Stomach (tissue), 9 donors: ENCODE results near the gene CNTNAP4. TPM values are rescaled to one million over a fixed set of nuclear protein-coding genes. Genes with fewer than 3 reads are reported as not detected.

Experiments used
- DNase-seq, 2 donors: peaks; one replicate each; pipeline versions ENCODE4 v3.0.0 to v3.0.0-alpha.2; 2013 to 2019
- H3K27ac ChIP-seq, 5 donors: fragments of 200-600 bp in 4 of 5; sonication (generic) in 4 of 5; one replicate each; pipeline ENCODE4 v1.5.1; 2013 to 2019; ENCODE audit warnings: mild to moderate bottlenecking in 1 of 5, moderate library complexity in 1 of 5
- H3K27me3 ChIP-seq, 3 donors: fragments of 200-600 bp; sonication (generic); one replicate each; pipeline ENCODE4 v1.5.1; 2017 to 2019; ENCODE audit warnings: mixed run types in 1 of 3
- H3K36me3 ChIP-seq, 4 donors: fragments of 200-600 bp; sonication (generic); 1 replicate in 3 of 4; 2 replicates in 1 of 4; pipeline ENCODE4 v1.5.1; 2016 to 2019
- H3K4me1 ChIP-seq, 4 donors: fragments of 200-600 bp; sonication (generic); one replicate each; pipeline ENCODE4 v1.5.1; 2016 to 2019
- H3K4me3 ChIP-seq, 4 donors: fragments of 200-600 bp; sonication (generic) in 3 of 4; one replicate each; pipeline ENCODE4 v1.5.1; 2016 to 2019; ENCODE audit warnings: mild to moderate bottlenecking in 1 of 4
- H3K9me3 ChIP-seq, 4 donors: fragments of 200-600 bp; sonication (generic); one replicate each; pipeline ENCODE4 v1.5.1; 2016 to 2019
- EP300 ChIP-seq: sonication (generic); formaldehyde crosslinking; IDR thresholded peaks from one replicate; pipeline ENCODE4 v1.6.1; 2017; ENCODE audit warnings: antibody characterized with exemption
- POLR2A ChIP-seq, 4 donors: fragments of 450-650 bp; IDR thresholded peaks; one replicate each; pipeline ENCODE4 v1.6.1; 2016; ENCODE audit warnings: antibody characterized with exemption in 4 of 4, control low read depth in 2 of 4, mild to moderate bottlenecking in 1 of 4, moderate library complexity in 1 of 4
- POLR2AphosphoS5 ChIP-seq, 3 donors: sonication (generic); formaldehyde crosslinking; IDR thresholded peaks; one replicate each; pipeline ENCODE4 v1.6.1; 2016; ENCODE audit warnings: antibody characterized with exemption in 3 of 3
- WGBS, 5 donors: extraction: QIAGEN DNeasy Blood & Tissue Kit in 3 of 5; methylation state at CpG; one replicate each; pipeline versions ENCODE4 v1.1.5 to v1.1.7; 2013 to 2018; 5-methylcytosine and 5-hydroxymethylcytosine counted together
- intact Hi-C: fragments of 100-400 bp; cut with DNase I; formaldehyde crosslinking; loops from one replicate; pipeline ENCODE4 v1.15.1; 2023; ENCODE audit warnings: low total_unique reads
- polyA plus RNA-seq, 3 donors: library from polyadenylated mRNA; stranded (reverse); fragments of 200-250 nt; gene quantifications; one replicate each; pipeline ENCODE4 v1.2.3, GENCODE V29; 2013
- total RNA-seq, 5 donors: library from RNA; depleted of rRNA; stranded (reverse); fragments of >200 nt; gene quantifications; one replicate each; pipeline versions ENCODE4 v1.1.0 to v1.2.3, GENCODE V29; 2014 to 2016
- TF ChIP-seq, protein P1 (sequence below), 7 experiments: fragments of 450-650 bp in 4 of 7; fragments of 200-600 bp in 3 of 7; sonication (generic) in 3 of 7; IDR thresholded peaks; one replicate each; pipeline ENCODE4 v1.5.1; 2016 to 2019; ENCODE audit warnings: antibody characterized with exemption in 7 of 7, control low read depth in 2 of 7, mild to moderate bottlenecking in 1 of 7
- donor health status: healthy with polysubstance abuse.
- donor health status: Bipolar disorder and iron deficiency.
- donor health status: healthy.

The CNTNAP4 gene
- total and polyA plus RNA-seq, 8 donors = 1.3 TPM; not detected in 7

DNA sequence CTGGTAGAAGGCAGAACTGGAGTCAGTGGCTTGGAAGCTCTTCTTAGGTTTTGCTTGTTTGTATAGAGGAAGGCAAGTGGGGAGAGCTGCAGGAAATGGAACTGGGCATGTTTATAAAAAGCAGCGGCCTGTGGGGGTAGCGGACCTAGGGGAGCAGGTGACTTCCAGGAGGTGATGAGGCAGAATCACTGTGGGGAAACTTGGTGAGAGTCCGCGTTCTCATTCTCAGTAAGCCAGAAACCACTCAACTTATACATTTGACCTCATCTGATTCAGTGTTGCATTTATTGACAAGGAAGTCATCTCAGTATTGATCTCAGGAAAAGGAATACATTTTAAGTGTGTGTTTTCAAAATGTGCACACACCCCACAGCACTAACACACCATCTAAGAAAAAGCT, 299.8 kb downstream of the CNTNAP4 start:
- intact Hi-C loops = no loop called here
- Histone ChIP-seq H3K27me3 (no peaks in the 10 kb centered on the region), H3K27ac (no peak overlapping the region), H3K4me3 (no peak overlapping the region), H3K36me3 (no peaks in the 10 kb centered on the region), H3K4me1 (no peaks in the 10 kb centered on the region), H3K9me3 (no peaks in the 10 kb centered on the region)
- no peak for TF ChIP-seq POLR2AphosphoS5 (IDR thresholded peaks at IDR 0.05)
- no peak for TF ChIP-seq EP300
- TF ChIP-seq, protein P1, sequence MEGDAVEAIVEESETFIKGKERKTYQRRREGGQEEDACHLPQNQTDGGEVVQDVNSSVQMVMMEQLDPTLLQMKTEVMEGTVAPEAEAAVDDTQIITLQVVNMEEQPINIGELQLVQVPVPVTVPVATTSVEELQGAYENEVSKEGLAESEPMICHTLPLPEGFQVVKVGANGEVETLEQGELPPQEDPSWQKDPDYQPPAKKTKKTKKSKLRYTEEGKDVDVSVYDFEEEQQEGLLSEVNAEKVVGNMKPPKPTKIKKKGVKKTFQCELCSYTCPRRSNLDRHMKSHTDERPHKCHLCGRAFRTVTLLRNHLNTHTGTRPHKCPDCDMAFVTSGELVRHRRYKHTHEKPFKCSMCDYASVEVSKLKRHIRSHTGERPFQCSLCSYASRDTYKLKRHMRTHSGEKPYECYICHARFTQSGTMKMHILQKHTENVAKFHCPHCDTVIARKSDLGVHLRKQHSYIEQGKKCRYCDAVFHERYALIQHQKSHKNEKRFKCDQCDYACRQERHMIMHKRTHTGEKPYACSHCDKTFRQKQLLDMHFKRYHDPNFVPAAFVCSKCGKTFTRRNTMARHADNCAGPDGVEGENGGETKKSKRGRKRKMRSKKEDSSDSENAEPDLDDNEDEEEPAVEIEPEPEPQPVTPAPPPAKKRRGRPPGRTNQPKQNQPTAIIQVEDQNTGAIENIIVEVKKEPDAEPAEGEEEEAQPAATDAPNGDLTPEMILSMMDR (IDR thresholded peaks at IDR 0.05) = no peak
- no peak for TF ChIP-seq POLR2A (IDR thresholded peaks at IDR 0.05)
- DNase-seq = no peak
- WGBS, 5 donors = 51 to 71% (median 67%) methylated on average over 4 of the region's 4 CpGs

GRCh38 chr16:76579277-76579922, 302.2 kb downstream of the CNTNAP4 start:
- H3K27me3 ChIP-seq = no peaks in the 10 kb centered on the region
- no peak for TF ChIP-seq POLR2AphosphoS5 (IDR thresholded peaks at IDR 0.05)
- no peak for TF ChIP-seq POLR2A (IDR thresholded peaks at IDR 0.05)
- no peak for TF ChIP-seq EP300
- TF ChIP-seq, protein P1 (IDR thresholded peaks at IDR 0.05) = no peak
- intact Hi-C loops = no loop called here
- WGBS, 5 donors = 77 to 87% (median 84%) methylated on average over 9 of the region's 9 CpGs
- H3K4me1 ChIP-seq = no peaks in the 10 kb centered on the region
- no peak overlapping the region for H3K4me3 ChIP-seq
- no peaks in the 10 kb centered on the region for H3K9me3 ChIP-seq
- no peaks in the 10 kb centered on the region for H3K36me3 ChIP-seq
- no peak for DNase-seq
- H3K27ac ChIP-seq = no peak overlapping the region

- TF ChIP-seq, protein P1 (IDR thresholded peaks at IDR 0.05) = no peak
- TF ChIP-seq POLR2AphosphoS5 (IDR thresholded peaks at IDR 0.05) (no peak), EP300 (no peak), POLR2A (IDR thresholded peaks at IDR 0.05) (no peak)
- Histone ChIP-seq H3K4me3 (no peak overlapping the region), H3K4me1 (no peaks in the 10 kb centered on the region), H3K36me3 (no peaks in the 10 kb centered on the region), H3K9me3 (no peaks in the 10 kb centered on the region), H3K27me3 (no peaks in the 10 kb centered on the region), H3K27ac (no peak overlapping the region)
- intact Hi-C loops = no loop called here
- WGBS, 5 donors = 36 to 54% (median 51%) methylated on average over 6 of the region's 6 CpGs
- DNase-seq = peak in 1 of 2 donors; percentile 72
Observed at GRCh38 chr16:76583466-76583865, 306.3 kb downstream of the CNTNAP4 start.

DNA sequence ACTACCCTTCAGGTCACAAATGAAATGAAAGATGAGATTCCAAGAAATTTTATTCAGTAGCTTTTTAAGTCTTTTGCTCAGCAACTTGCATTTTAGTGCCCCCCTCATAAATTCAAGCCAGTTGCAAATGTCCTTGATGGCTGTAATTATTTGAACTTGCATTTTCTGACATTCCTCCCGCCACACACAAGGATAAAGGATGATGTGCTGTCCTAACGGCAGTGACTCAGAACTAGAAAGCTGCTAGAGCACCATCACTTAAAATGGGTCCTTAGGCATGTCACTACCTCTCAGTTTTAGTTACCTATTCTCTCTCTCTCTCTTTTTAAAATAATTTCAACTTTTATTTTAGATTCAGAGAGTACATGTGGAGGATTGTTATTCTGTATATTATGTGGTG, 306.7 kb downstream of the CNTNAP4 start:
- Histone ChIP-seq H3K27ac (no peak overlapping the region), H3K27me3 (no peaks in the 10 kb centered on the region), H3K9me3 (no peaks in the 10 kb centered on the region), H3K4me1 (no peaks in the 10 kb centered on the region), H3K36me3 (no peaks in the 10 kb centered on the region), H3K4me3 (no peak overlapping the region)
- TF ChIP-seq POLR2A (IDR thresholded peaks at IDR 0.05) (no peak), EP300 (no peak)
- TF ChIP-seq, protein P1 (IDR thresholded peaks at IDR 0.05) = no peak
- no peak for DNase-seq
- intact Hi-C loops = no loop called here
- WGBS, 5 donors = 67 to 78% (median 77%) methylated on average over 2 of the region's 2 CpGs
